ENCODE results near the gene CDH15. TPM values are rescaled to one million over a fixed set of nuclear protein-coding genes. Genes with fewer than 3 reads are reported as not detected.

Gene CDH15
- total and polyA plus RNA-seq, 9 donors, result 0.10 to 0.45 (median 0.30) TPM; not detected in 5

- WGBS, 3 donors, result 72 to 78% (median 73%) methylated on average over 11 of the region's 11 CpGs
- H3K9me3 ChIP-seq, result no peaks in the 10 kb centered on the region
- no peaks in the 10 kb centered on the region for H3K4me1 ChIP-seq (ENCODE audit: insufficient read depth)
- TF ChIP-seq EP300 (IDR thresholded peaks at IDR 0.05) (no peak), POLR2A (IDR thresholded peaks at IDR 0.05) (no peak), CTCF (IDR thresholded peaks at IDR 0.05) (no peak)
- no peak overlapping the region for H3K27ac ChIP-seq
- H3K27me3 ChIP-seq, result no peaks in the 10 kb centered on the region
- intact Hi-C loops (cut with DNase I), result loop anchor here in 3 of 4 donors (5.0 to 10.0 kb wide), 4 partner anchors 266 to 476 kb away; no protein-coding TSS in a partner anchor
- H3K36me3 ChIP-seq, result no peaks in the 10 kb centered on the region
- no peak overlapping the region for H3K4me3 ChIP-seq
- peak in 1 of 5 donors; percentile 7 for DNase-seq
Observed at GRCh38 chr16:89210165-89210903, 38.8 kb downstream of the CDH15 start.

GRCh38 chr16:89210904-89211515 is 39.5 kb downstream of the CDH15 start:
- no peaks in the 10 kb centered on the region for H3K27me3 ChIP-seq
- H3K9me3 ChIP-seq, result no peaks in the 10 kb centered on the region
- no peak overlapping the region for H3K27ac ChIP-seq
- TF ChIP-seq CTCF (IDR thresholded peaks at IDR 0.05) (no peak), POLR2A (IDR thresholded peaks at IDR 0.05) (no peak), EP300 (IDR thresholded peaks at IDR 0.05) (no peak)
- intact Hi-C loops (cut with DNase I), result loop anchor here in 3 of 4 donors (5.0 to 10.0 kb wide), 4 partner anchors 266 to 476 kb away; no protein-coding TSS in a partner anchor
- peak in 1 of 5 donors; percentile 19 for DNase-seq
- no peaks in the 10 kb centered on the region for H3K4me1 ChIP-seq (ENCODE audit: insufficient read depth)
- H3K4me3 ChIP-seq, result no peak overlapping the region
- no peaks in the 10 kb centered on the region for H3K36me3 ChIP-seq
- WGBS, 3 donors, result 64 to 70% (median 69%) methylated on average over 13 to 15 of the region's 15 CpGs

- TF ChIP-seq CTCF (IDR thresholded peaks at IDR 0.05), result peak; percentile 44 to 78 (median 72)
- TF ChIP-seq EP300 (IDR thresholded peaks at IDR 0.05), result no peak
- H3K36me3 ChIP-seq, result no peaks in the 10 kb centered on the region
- no peaks in the 10 kb centered on the region for H3K27me3 ChIP-seq
- peaks cover 2% of the 10 kb centered on the region for H3K4me1 ChIP-seq (ENCODE audit: insufficient read depth)
- H3K4me3 ChIP-seq, result peak overlapping the region; percentile 99
- intact Hi-C loops (cut with DNase I), result loop anchor here (5.0 to 10.0 kb wide), 5 partner anchors 272 to 482 kb away; no protein-coding TSS in a partner anchor
- DNase-seq, result peak; percentile 73 to 85 (median 82)
- 1% methylated on average over 25 of the region's 25 CpGs for WGBS, 3 donors
- H3K27ac ChIP-seq, result peak overlapping the region in 1 of 2 donors; percentile 96
- H3K9me3 ChIP-seq, result no peaks in the 10 kb centered on the region
Observed at GRCh38 chr16:89216315-89217137, 45.0 kb downstream of the CDH15 start.

DNA sequence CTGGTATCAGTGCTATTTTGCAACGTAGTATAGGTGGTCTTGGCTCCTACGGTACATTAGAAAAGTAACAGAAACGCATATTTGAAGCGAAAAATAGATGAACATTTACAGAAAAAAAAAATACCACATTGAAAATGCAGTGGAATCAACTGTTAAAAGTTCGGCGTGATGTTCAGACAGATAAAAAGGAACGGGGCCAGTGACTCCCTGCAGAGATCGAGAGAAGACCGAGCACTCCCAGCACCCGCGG is 45.5 kb downstream of the CDH15 start:
- intact Hi-C loops (cut with DNase I), result loop anchor here (5.0 to 10.0 kb wide), 5 partner anchors 272 to 482 kb away; no protein-coding TSS in a partner anchor
- Histone ChIP-seq H3K4me1 (ENCODE audit: insufficient read depth) (peaks cover 2% of the 10 kb centered on the region), H3K9me3 (no peaks in the 10 kb centered on the region), H3K27me3 (no peaks in the 10 kb centered on the region), H3K36me3 (no peaks in the 10 kb centered on the region), H3K4me3 (peak overlapping the region; percentile 99), H3K27ac (peak overlapping the region; percentile 77 to 96)
- no peak for DNase-seq
- 0 to 1% (median 0%) methylated on average over 11 of the region's 11 CpGs for WGBS, 3 donors
- TF ChIP-seq POLR2A (IDR thresholded peaks at IDR 0.05), result no peak

All from ovary (tissue), 9 donors.